IPS DF 6.9 (cell line): Measurements from ENCODE around the gene G3BP2.
A peak's percentile ranks its signal among the peaks of the same experiment; 100 is the strongest.
"Not testable (repeated sequence)": the region's sequence is repeated elsewhere in the genome, so short reads cannot be mapped to it uniquely, and the experiment has no call there.

ENCODE experiments used
- DNase-seq: peaks from one replicate; pipeline ENCODE4 v3.0.0-alpha.2; 2013; ENCODE audit warnings: low read depth, low spot score
- H3K27ac ChIP-seq: one replicate; pipeline ENCODE4 v1.5.1; 2013; ENCODE audit warnings: low read length, control low read depth
- H3K27me3 ChIP-seq: 2 replicates; pipeline ENCODE4 v1.6.1; 2013; ENCODE audit warnings: mild to moderate bottlenecking, low read length; ENCODE audit not compliant: control insufficient read depth, insufficient read depth
- H3K36me3 ChIP-seq: 2 replicates; pipeline ENCODE4 v1.6.1; 2013; ENCODE audit warnings: low read length; ENCODE audit not compliant: control insufficient read depth, insufficient read depth
- H3K4me1 ChIP-seq: 2 replicates; pipeline ENCODE4 v1.6.1; 2013; ENCODE audit warnings: low read length; ENCODE audit not compliant: control insufficient read depth, insufficient read depth
- H3K4me3 ChIP-seq: 2 replicates; pipeline ENCODE4 v1.5.1; 2013; ENCODE audit warnings: mild to moderate bottlenecking, low read length
- H3K9me3 ChIP-seq: 2 replicates; pipeline ENCODE4 v1.6.1; 2013; ENCODE audit warnings: low read length, inconsistent platforms; ENCODE audit not compliant: control insufficient read depth, insufficient read depth
- WGBS: extraction: QIAGEN DNeasy Blood & Tissue Kit; methylation state at CpG from one replicate; pipeline ENCODE4 v1.1.7; 2013; ENCODE audit warnings: mixed read lengths, missing lambda C conversion rate; ENCODE audit not compliant: insufficient read length, insufficient coverage; 5-methylcytosine and 5-hydroxymethylcytosine counted together

The G3BP2 gene

GRCh38 chr4:75673027-75673958 is at the start of gene G3BP2:
G3BP2 (minus strand) TSS chr4:75673411; CDS start chr4:75662025, 11,386 bp downstream.
- H3K27ac ChIP-seq, result peak within 1 kb of the TSS; percentile 8
- no peaks in the 10 kb centered on the region for H3K36me3 ChIP-seq
- H3K27me3 ChIP-seq, result no peaks in the 10 kb centered on the region
- no peaks in the 10 kb centered on the region for H3K9me3 ChIP-seq
- peak; percentile 98 for DNase-seq
- H3K4me1 ChIP-seq, result no peaks in the 10 kb centered on the region; the same call in 1 of the 2 replicates
- WGBS, result no CpG with 5 or more reads among the region's 83 CpGs
- H3K4me3 ChIP-seq, result peak within 1 kb of the TSS; percentile 86

GRCh38 chr4:75722417-75722816 is 49.2 kb upstream of the G3BP2 start:
- Histone ChIP-seq H3K4me3 (no peak overlapping the region), H3K27me3 (no peaks in the 10 kb centered on the region), H3K9me3 (no peaks in the 10 kb centered on the region), H3K36me3 (peaks cover 3% of the 10 kb centered on the region; the same call in 1 of the 2 replicates), H3K4me1 (peaks cover 1% of the 10 kb centered on the region; the same call in 1 of the 2 replicates), H3K27ac (no peak overlapping the region)
- no peak for DNase-seq
- no CpG with 5 or more reads among the region's 3 CpGs for WGBS

DNA sequence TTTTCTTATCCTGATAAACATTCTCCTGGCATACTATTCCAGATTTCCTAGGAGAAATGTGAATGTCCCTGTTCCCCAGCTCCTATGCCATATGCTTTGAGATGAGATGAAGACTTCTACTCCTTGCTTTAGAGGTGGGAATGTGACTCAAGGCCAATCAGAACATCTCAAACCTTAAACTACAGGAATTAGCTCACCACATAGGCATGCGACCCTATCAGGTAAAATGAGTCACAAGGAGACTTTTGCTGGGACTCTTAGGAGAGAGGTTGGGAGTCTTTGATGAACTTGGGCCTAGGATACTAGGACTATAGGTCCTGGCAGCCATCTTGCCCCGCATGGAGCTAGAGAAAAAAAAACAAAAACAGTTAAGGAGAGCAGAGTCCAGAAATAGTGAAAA is 45.3 kb upstream of the G3BP2 start:
- Histone ChIP-seq H3K4me3 (no peak overlapping the region), H3K27ac (no peak overlapping the region), H3K9me3 (no peaks in the 10 kb centered on the region), H3K27me3 (no peaks in the 10 kb centered on the region), H3K4me1 (peaks cover 3% of the 10 kb centered on the region; the same call in 1 of the 2 replicates), H3K36me3 (peaks cover 3% of the 10 kb centered on the region; the same call in 1 of the 2 replicates)
- DNase-seq, result no peak
- WGBS, result no CpG with 5 or more reads among the region's 2 CpGs

GRCh38 chr4:75717408-75717807 is 44.2 kb upstream of the G3BP2 start:
- Histone ChIP-seq H3K4me1 (peaks cover 3% of the 10 kb centered on the region; the same call in 1 of the 2 replicates), H3K36me3 (peaks cover 3% of the 10 kb centered on the region; the same call in 1 of the 2 replicates), H3K27me3 (no peaks in the 10 kb centered on the region), H3K27ac (no peak overlapping the region), H3K4me3 (no peak overlapping the region), H3K9me3 (no peaks in the 10 kb centered on the region)
- no CpG with 5 or more reads among the region's 1 CpG for WGBS
- no peak for DNase-seq

DNA sequence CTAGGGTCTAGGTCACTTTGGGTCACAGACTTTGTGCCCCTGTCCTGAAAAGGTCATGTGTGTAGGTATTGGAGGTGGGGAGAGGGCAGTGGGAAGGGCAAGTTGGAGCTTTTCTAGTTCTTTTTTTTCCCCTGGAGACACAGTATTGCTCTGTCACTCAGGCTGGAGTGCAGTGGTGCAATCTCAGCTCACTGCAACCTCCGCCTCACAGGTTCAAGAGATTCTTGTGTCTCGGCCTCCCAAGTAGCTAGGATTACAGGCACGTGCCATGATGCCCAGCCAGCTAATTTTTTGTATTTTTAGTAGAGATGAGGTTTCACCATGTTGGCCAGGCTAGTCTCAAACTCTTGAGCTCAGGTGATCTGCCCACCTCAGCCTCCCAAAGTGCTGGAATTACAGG is 42.8 kb upstream of the G3BP2 start:
- not testable (repeated sequence) for H3K4me3 ChIP-seq, H3K27me3 ChIP-seq, H3K9me3 ChIP-seq, DNase-seq, H3K36me3 ChIP-seq, H3K27ac ChIP-seq, H3K4me1 ChIP-seq
- no CpG with 5 or more reads among the region's 3 CpGs for WGBS

DNA sequence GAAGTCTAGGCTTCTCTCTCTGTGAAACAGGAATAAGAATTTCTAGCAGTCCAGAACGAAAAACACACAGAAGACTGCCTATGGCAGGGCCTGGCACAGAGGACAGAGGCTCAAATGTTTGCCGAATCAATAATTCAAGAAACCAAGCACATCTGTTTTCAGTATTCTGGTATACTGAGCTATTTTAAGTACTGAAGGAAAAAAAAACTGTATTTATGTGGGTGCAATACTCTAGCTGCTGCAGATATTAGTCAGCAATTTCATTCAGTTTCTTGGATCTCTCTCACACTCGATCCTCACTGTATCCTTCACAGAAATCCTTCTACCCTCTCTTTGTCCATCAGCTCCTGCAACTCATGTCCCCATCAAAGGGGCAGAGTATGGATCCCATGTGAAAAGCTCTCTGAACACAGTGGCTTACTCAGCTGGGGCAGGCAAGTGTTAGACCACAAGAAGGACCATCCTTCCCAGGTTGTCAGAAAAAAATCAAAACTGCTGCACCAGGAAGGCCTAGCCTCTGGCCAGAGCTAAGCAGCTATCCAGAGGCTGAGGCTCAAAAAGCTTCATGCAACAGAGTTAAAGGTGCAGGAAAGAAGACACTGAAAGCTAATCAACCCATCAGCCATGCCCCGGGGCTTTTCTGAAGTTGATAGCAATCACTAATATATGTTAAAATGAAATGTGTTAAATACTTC is 42.0 kb upstream of the G3BP2 start:
- H3K9me3 ChIP-seq, result no peaks in the 10 kb centered on the region
- DNase-seq, result no peak
- peaks cover 2% of the 10 kb centered on the region; the same call in 1 of the 2 replicates for H3K4me1 ChIP-seq
- H3K4me3 ChIP-seq, result no peak overlapping the region
- no CpG with 5 or more reads among the region's 4 CpGs for WGBS
- no peak overlapping the region for H3K27ac ChIP-seq
- no peaks in the 10 kb centered on the region for H3K27me3 ChIP-seq
- peaks cover 3% of the 10 kb centered on the region; the same call in 1 of the 2 replicates for H3K36me3 ChIP-seq

- H3K27me3 ChIP-seq, result no peaks in the 10 kb centered on the region
- no CpG with 5 or more reads among the region's 1 CpG for WGBS
- H3K36me3 ChIP-seq, result peaks cover 3% of the 10 kb centered on the region; the same call in 1 of the 2 replicates
- DNase-seq, result no peak
- H3K4me1 ChIP-seq, result peaks cover 2% of the 10 kb centered on the region; the same call in 1 of the 2 replicates
- no peak overlapping the region for H3K4me3 ChIP-seq
- H3K9me3 ChIP-seq, result no peaks in the 10 kb centered on the region
- no peak overlapping the region for H3K27ac ChIP-seq
Measured at GRCh38 chr4:75714704-75715103, 41.5 kb upstream of the G3BP2 start.

- DNase-seq, result no peak
- Histone ChIP-seq H3K9me3 (no peaks in the 10 kb centered on the region), H3K4me1 (peaks cover 2% of the 10 kb centered on the region; the same call in 1 of the 2 replicates), H3K4me3 (no peak overlapping the region), H3K36me3 (peaks cover 3% of the 10 kb centered on the region; the same call in 1 of the 2 replicates), H3K27me3 (no peaks in the 10 kb centered on the region), H3K27ac (no peak overlapping the region)
- no CpG with 5 or more reads among the region's 4 CpGs for WGBS
Measured at GRCh38 chr4:75714011-75714410, 40.8 kb upstream of the G3BP2 start.

DNA sequence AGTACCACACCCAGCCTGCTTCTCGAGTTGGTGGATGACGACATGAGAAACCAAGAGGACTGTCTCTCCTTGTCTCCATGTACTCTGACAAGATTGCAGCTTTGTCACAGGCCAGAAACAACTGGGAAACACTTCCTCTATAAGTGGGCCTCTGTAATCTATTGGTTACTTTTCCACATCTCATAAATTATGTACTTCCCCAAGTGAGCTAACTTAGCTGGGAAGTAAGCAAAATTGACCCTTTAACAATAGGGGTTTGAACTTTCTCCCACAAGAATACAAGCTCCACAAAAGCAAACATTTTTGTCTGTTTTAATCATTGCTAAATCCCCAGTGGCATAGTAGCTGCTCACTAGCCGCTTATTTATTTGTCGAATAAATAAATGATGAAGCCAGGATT is 37.0 kb upstream of the G3BP2 start:
- Histone ChIP-seq H3K4me3 (no peak overlapping the region), H3K4me1 (peaks cover 6% of the 10 kb centered on the region; the same call in 1 of the 2 replicates), H3K27ac (no peak overlapping the region), H3K36me3 (no peaks in the 10 kb centered on the region), H3K27me3 (no peaks in the 10 kb centered on the region), H3K9me3 (no peaks in the 10 kb centered on the region)
- no CpG with 5 or more reads among the region's 4 CpGs for WGBS
- DNase-seq, result no peak

- Histone ChIP-seq H3K27me3 (no peaks in the 10 kb centered on the region), H3K36me3 (no peaks in the 10 kb centered on the region), H3K4me1 (peaks cover 4% of the 10 kb centered on the region; the same call in 1 of the 2 replicates), H3K27ac (peak overlapping the region; percentile 41), H3K4me3 (no peak overlapping the region), H3K9me3 (no peaks in the 10 kb centered on the region)
- no CpG with 5 or more reads among the region's 3 CpGs for WGBS
- no peak for DNase-seq
Measured at GRCh38 chr4:75708218-75708691, 35.0 kb upstream of the G3BP2 start.
